Embryonic facial prominence (tissue), 1 donor: Measurements from ENCODE around the gene RRAS.
"Not testable (repeated sequence)": the region's sequence is repeated elsewhere in the genome, so short reads cannot be mapped to it uniquely, and the experiment has no call there.

Experiments used
- DNase-seq: peaks from one replicate; pipeline ENCODE4 v3.0.0-alpha.2; 2016; ENCODE audit errors: extremely low spot score

The RRAS gene

DNA sequence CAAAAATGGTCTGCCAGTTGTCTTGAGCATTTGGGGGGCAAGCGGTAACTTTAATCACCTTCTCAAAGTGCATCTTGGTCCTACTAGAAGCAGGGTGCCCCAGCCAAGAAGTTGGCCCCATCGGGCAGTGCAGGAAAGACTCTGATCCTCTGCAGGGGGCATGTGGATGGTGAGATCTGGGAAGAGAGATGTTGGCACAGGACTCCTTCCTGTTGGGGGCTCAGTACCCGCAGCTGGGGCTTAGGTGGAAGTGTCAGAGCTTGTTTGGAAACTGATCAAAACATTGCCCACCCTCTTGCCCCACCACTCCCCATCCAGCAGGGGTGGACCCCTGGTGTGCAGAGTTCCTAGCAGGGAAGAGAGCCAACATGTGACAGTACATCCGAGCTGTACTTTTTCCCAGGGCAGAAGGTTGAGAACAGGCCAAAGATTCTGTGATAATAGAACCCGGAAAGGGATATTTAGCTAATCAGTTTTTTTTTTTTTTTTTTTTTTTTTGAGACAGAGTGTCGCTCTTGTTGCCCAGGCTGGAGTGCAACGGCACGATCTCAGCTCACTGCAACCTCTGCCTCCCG lies 8.8 kb downstream of the RRAS start:
- no peak for DNase-seq

DNA sequence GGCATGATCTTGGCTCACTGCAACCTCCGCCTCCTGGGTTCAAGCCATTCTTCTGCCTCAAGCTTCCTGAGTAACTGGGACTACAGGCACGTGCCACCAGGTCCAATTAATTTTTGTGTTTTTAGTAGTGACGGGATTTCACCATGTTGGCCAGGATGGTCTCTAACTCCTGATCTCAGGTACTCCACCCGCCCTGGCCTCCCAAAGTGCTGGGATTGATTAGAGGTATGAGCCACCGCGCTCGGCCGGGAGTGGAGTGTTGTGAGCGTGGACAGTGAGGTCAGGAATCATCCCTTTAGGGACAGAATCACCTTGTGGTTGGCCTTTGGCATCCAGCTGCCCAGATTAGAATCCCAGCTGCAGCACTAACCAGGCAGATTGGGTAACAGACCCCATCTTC lies 10.3 kb downstream of the RRAS start:
- DNase-seq = no peak

DNA sequence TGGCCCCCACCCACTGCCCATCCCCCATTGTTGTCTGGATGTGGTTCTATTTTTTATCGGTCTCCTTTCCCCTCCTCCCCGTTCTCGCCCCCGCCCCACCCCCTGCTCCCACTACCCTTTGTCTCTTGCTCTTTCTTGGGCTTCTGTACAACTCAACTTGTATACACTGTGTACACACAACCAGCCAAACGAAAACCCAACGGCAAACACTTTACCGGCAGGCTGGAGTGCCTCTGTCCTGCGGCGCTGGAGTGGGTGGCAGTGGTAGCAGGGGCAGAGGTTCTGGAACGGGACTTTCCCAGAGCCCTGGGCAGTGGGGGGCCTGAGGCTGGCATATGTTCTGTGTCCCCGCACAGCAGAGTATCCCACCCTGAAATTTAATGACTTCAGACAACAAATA lies 13.7 kb downstream of the RRAS start:
- no peak for DNase-seq

DNA sequence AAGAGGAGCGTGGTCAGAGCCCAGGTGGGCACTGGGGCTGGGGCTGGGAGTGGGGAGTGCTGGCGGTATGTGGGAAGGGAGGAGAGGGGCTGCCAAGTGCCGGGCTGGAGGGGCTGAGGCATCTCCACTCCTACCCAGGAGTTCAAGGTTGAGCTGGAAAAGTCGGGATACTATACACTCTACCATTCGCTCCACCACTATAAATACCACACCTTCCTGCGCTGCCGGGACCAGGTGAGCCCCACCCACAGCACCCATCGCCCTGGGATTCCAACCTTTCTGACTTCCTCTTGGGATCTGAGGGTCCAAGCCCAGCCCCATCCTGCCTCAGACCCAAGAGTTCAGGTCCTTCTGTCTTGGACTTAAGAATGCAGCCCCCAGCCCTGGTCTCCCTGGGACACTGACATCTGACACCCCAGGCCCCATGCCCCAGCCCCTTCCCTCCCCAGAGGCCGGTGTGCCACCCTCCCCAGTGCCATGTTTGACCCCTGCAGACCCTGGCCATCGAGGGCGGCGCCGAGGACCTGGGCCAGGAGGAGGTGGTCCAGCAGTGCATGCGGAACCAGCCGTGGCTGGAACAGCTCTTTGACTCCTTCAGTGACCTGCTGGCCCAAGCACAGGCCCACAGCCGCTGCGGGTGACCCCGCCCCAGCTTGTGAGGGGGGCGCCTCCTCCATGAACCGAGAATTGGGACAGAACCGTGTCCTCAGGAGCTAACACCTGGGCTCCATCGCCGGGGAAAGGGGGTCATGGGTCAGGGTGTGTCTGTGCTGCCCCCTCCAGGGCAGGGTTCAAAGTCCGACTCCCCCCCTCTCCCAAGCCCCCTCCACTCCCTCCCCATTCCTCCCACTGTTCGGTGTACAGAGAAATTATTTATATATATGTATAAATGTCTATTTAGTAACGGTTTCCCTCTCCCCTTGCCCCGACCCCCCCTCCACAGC lies 14.7 kb downstream of the RRAS start:
- DNase-seq = no peak

DNA sequence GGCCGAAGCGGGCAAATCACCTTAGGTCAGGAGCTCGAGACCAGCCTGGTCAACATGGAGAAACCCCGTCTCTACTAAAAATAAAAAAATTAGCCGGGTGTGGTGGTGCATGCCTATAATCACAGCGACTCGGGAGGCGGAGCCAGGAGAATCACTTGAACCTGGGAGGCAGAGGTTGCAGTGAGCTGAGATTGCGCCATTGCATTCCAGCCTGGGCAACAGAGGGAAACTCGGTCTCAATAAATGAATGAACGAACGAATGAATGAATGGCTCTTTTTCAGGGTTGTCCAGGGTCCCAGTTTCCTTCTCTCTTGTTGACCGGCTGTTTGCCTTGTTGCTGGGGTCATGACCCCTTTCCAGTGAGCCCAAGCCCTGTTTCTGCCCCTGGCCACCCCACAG lies 22.1 kb downstream of the RRAS start:
- DNase-seq = not testable (repeated sequence)

DNA sequence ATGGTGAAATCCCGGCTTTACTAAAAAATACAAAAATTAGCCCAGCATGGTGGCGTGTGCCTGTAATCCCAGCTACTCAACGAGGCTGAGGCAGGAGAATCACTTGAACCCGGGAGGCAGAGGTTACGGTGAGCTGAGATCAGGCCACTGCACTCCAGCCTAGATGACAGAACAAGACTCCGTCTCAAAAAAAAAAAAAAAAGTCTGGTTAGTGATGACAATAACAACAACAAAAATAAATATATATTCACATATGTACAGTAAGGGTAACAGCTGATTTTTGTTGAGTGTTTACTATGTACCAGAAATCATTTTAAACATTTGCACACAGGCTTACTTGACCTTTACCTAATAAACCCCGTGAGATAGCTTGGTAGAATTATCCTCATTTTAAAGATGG lies 23.0 kb downstream of the RRAS start:
- DNase-seq = no peak

DNA sequence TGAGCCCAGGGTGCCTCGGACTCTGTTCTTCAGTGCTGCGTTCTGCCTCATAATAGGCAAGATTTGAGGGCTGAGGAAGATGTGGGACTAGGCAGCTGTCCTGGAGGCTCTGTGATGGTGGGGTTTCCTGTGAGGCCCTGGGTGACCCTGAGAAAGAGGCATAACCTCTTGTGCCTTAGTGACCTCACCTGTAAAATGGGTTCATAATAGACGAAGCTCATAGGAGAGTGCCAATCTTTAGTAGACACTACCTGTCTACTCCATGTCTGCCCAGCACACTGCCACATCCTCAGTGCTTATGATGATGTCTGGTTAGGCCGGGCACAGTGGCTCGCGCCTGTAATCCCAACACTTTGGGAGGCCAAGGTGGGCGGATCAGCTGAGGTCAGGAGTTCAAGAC lies 23.4 kb downstream of the RRAS start:
- DNase-seq = no peak

DNA sequence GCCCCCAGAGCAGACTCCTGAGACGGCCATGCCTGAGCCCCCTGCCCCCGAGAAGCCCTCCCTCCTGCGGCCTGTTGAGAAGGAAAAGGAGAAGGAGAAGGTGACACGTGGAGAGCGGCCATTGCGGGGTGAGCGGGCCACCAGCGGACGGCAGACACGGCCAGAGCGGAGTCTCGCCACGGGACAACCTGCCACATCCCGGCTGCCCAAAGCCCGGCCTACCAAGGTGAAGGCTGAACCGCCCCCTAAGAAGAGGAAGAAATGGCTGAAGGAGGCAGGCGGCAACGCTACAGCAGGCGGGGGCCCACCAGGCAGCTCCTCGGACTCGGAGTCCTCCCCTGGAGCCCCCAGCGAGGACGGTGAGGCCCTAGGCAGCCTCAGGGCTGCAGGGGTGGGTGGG lies 24.1 kb downstream of the RRAS start:
- DNase-seq = no peak

DNA sequence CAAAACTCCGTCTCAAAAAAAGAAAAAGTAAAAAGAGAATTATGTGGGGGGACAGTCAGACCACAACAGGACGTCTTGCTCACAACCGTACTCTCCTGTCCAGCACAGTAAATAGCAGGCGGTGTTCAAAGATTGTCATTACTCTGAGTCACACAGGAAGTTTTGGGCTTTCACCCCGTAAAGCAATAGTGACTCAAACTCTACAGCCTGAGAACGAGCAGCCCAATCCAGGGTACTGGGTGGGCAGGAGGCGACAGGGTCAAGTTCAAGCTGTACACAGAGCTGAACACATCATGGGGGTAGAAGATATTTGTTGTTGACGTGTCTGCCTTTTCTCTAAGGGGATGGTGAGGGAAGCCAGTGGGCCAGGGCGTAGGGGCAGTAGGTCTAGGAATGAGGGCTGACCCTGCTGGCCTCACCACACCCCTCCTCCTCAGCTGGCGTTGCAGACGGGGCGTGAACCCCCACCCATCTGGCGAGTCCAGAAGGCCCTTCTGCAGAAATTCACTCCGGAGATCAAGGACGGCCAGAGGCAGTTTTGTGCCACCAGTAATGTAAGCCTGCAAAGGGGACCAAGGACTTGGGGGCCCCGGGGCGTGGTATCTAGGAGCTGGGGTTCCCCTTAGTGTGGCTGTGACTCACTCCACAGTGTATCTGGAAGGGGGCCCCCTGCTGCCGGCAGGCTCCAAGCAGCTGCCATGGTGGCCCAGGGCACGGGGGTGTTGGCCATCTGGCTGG lies 25.7 kb downstream of the RRAS start:
- no peak for DNase-seq

DNA sequence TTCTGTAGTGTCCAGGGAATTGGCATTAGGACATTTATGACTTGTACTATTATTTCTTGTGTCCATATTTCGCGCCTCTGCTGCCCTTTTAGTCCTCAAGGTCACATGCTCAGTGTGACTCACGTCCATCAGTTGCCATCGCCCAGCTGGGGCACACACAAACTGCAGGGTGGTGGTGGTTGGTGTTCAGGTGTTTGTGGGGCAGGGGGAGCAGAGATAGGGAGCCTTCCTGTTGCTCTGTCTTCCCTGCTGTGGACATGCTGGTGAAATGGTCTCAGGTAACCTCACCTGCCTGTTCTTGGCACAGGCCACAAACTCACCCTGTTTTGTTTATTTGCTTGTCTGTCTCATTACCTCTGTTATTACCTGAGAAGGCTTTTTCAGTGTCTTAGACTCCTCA lies 26.6 kb downstream of the RRAS start:
- DNase-seq = no peak

DNA sequence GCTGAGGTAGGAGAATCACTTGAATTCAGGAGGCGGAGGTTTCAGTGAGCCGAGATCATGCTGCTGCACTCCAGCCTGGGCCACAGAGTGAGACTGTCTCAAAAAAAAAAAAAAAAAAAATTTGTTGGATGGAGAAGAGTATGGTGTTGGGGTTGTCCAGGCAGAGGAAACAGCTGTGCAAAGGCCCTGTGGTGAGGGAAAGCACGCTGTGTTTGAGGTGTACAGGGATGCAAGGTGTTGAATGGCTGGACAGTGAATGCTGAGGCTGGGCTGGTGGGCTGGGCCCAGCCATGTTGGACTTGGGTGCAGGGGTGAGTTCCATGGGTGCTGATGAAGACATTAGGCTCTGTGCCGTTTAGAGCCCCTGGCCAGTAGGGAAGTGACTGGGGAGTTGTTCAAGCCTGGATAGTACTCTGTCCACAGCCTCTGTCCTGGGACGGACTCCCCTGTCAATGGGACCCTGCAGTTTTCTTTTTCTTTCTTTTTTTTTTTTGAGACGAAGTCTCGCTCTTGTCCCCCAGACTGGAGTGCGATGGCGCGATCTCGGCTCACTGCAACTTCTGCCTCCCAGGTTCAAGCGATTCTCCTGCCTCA lies 30.3 kb downstream of the RRAS start:
- DNase-seq = no peak

DNA sequence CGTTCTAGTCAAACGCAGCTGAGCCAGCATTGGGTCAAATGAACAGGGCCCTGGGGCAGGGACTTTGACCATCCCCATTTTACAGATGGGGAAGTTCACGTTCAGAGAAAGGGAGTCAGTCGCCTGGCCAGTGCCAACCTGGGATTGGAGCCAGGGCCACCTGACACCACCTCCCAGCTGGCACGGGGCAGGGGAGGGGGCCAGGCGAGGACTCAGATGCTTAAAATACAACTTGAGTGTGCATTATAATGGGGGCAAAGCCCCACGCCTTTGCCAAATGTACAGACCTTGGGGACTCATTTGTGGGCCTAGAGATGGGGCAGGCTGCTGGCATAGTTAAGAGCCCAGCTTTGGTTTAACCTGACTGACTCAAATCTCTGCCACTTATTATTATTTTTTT lies 34.3 kb downstream of the RRAS start:
- no peak for DNase-seq

DNA sequence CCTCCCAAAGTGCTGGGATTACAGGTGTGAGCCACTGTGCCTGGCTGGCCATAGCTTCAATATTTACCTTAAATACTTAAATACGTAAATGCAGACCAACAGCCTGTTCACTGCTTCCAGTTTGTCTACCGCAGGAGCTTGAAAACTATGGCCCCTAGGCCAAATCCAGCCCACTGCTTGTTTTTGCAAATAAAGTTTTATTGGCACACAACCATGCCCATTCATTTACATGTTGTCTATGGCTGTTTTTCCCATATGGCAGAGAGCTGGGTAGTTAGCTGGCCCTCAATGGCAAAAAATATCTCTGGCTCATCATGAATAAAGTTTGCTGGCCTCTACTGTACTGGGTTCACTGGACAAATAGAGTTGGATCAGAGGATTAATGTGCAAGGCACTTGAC lies 37.1 kb downstream of the RRAS start:
- DNase-seq = no peak

DNA sequence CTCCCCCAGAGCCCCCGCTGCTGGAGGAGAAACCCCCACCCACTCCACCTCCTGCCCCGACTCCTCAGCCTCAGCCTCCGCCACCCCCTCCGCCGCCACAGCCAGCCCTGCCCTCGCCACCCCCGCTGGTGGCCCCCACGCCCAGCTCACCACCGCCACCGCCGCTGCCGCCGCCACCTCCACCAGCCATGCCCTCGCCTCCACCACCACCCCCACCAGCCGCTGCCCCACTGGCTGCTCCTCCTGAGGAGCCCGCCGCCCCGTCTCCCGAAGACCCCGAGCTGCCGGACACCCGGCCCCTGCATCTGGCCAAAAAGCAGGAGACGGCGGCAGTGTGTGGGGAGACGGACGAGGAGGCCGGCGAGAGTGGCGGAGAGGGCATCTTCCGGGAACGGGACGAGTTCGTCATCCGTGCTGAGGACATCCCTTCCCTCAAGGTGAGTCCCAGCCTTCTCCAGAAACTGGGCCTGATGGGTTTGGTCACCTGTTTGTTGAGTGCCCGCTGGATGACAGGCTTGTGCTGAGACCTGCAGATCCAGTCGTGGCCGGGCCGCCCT lies 38.4 kb downstream of the RRAS start:
- no peak for DNase-seq

DNA sequence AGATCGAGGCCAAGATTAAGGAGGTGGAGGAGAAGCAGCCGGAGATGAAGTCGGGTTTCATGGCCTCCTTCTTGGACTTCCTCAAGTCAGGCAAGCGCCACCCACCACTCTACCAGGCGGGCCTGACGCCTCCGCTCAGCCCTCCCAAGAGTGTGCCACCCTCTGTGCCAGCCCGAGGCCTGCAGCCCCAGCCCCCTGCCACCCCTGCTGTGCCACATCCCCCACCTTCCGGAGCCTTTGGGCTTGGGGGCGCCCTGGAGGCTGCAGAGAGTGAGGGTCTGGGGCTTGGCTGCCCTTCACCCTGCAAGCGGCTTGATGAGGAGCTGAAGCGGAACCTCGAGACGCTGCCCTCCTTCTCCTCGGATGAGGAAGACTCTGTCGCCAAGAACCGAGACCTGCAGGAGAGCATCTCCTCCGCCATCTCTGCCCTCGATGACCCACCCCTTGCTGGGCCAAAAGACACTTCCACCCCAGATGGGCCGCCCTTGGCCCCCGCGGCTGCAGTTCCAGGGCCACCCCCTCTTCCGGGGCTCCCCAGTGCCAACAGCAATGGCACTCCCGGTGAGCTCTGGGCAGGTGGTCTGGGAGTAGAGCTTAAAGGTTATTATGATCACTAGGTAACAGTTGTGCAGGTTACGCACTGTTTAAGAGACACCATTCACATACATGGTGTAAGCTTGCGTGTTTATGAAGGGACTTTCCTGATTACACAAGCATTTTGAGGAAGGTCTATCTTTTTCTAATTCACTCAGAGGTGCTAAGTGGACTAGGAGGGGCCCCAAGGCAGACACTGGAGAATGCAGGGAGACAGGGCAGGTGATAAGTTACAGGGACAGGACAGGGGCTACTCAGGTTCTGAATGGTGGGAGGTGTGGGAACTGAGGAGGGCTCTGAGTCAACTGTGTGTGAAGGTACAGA lies 40.3 kb downstream of the RRAS start:
- DNase-seq = no peak

DNA sequence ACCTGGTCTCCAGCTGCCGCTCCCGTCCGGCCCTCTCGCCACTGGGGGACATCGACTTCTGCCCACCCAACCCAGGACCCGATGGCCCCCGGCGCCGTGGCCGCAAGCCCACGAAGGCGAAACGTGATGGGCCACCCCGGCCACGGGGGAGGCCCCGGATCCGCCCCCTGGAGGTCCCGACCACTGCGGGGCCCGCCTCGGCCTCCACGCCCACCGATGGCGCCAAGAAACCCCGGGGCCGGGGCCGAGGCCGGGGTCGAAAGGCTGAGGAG lies 42.3 kb downstream of the RRAS start:
- no peak for DNase-seq

DNA sequence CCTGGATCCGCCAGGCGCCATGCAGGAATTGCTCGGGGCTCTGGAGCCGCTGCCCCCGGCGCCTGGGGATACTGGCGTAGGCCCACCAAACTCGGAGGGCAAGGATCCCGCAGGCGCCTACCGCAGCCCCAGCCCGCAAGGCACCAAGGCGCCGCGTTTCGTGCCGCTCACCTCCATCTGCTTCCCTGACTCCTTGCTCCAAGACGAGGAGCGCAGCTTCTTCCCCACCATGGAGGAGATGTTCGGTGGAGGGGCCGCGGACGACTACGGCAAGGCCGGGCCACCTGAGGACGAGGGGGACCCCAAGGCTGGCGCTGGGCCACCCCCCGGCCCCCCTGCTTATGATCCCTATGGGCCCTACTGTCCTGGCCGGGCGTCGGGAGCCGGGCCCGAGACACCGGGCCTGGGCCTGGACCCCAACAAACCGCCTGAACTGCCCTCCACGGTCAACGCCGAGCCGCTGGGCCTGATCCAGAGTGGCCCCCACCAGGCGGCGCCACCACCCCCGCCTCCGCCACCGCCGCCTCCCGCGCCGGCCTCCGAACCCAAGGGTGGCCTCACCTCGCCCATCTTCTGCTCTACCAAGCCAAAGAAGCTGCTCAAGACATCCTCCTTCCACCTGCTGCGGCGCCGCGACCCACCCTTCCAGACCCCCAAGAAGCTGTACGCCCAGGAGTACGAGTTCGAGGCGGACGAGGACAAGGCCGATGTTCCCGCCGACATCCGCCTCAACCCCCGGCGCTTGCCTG lies 42.8 kb downstream of the RRAS start:
- DNase-seq = no peak

DNA sequence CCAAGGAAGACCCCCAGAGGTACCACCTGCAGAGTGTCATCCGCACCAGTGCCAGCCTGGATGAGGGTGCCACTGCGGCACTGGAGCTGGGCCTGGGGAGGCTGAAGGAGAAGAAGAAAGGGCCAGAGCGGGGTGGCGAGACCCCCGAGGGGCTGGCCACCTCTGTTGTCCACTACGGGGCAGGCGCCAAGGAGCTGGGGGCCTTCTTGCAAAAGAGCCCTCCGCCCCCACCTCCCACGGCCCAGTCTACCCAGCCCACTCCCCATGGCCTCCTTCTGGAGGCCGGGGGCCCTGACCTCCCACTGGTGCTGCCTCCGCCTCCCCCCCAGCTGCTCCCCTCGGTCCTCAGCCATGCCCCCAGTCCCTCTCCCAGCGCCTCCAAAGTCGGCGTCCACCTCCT lies 43.5 kb downstream of the RRAS start:
- no peak for DNase-seq

DNA sequence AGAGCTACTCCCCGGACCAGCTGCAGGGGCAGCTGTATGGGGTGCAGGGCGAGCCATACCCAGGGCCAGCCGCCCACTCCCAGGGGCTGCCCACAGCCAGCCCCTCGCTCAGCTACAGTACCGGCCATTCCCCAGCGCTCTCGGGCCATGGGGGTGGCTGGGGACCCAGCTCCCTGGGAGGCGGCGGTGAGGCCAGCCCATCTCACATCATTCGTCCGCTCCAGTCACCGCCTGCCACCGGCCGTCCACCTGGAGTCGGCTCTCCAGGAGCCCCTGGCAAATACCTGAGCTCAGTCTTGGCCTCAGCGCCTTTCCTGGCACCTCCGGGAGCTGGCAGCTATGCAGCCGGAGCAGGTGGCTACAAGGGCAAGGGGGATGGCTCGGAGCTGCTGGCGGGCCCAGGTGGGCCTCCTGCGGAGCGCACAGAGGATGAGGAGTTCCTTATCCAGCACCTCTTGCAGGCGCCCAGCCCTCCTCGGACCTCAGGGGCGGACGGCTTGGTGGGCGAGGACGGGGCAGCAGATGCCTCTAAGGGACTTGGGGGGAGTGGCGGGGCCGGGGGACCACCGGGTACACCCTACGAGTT lies 44.0 kb downstream of the RRAS start:
- DNase-seq = no peak
